ENCODE results near the gene CELSR1. TPM values are rescaled to one million over a fixed set of nuclear protein-coding genes. Genes with fewer than 3 reads are reported as not detected.

Gene CELSR1
- total RNA-seq, 3 donors from 2014 or later, result 1.9 to 4.2 (median 2.5) TPM

- no peak for TF ChIP-seq CTCF (IDR thresholded peaks at IDR 0.05)
- H3K4me3 ChIP-seq, result no peak overlapping the region
- DNase-seq, result no peak
- H3K9me3 ChIP-seq, result no peaks in the 10 kb centered on the region
- ATAC-seq, result no peak
- intact Hi-C loops (cut with DNase I, micrococcal nuclease), result no loop called here
- peaks cover 3% of the 10 kb centered on the region for H3K4me1 ChIP-seq (ENCODE audit: low read depth)
- H3K36me3 ChIP-seq (ENCODE audit: low read depth), result no peaks in the 10 kb centered on the region
Observed at GRCh38 chr22:46418827-46419226, 118.6 kb downstream of the CELSR1 start.

- DNase-seq (no peak), ATAC-seq (no peak)
- intact Hi-C loops (cut with DNase I, micrococcal nuclease), result no loop called here
- Histone ChIP-seq H3K4me1 (ENCODE audit: low read depth) (peaks cover 4% of the 10 kb centered on the region), H3K4me3 (no peak overlapping the region), H3K36me3 (ENCODE audit: low read depth) (no peaks in the 10 kb centered on the region), H3K9me3 (no peaks in the 10 kb centered on the region)
- TF ChIP-seq CTCF (IDR thresholded peaks at IDR 0.05), result no peak
Observed at GRCh38 chr22:46417769-46418168, 119.7 kb downstream of the CELSR1 start.

- no peak for TF ChIP-seq CTCF (IDR thresholded peaks at IDR 0.05)
Observed at GRCh38 chr22:46416891-46417580, 120.4 kb downstream of the CELSR1 start.

GRCh38 chr22:46416520-46416871 is 120.9 kb downstream of the CELSR1 start:
- TF ChIP-seq CTCF (IDR thresholded peaks at IDR 0.05), result no peak
- DNase-seq, result no peak
- Histone ChIP-seq H3K4me1 (ENCODE audit: low read depth) (peaks cover 4% of the 10 kb centered on the region), H3K4me3 (no peak overlapping the region), H3K36me3 (ENCODE audit: low read depth) (no peaks in the 10 kb centered on the region), H3K9me3 (no peaks in the 10 kb centered on the region)
- ATAC-seq, result no peak
- intact Hi-C loops (cut with DNase I, micrococcal nuclease), result no loop called here

More at GRCh38 chr22:46416891-46417580, 120.4 kb downstream of the CELSR1 start:
- H3K4me1 ChIP-seq (ENCODE audit: low read depth), result peaks cover 4% of the 10 kb centered on the region
- H3K36me3 ChIP-seq (ENCODE audit: low read depth), result no peaks in the 10 kb centered on the region
- intact Hi-C loops (cut with DNase I, micrococcal nuclease), result no loop called here
- H3K4me3 ChIP-seq, result no peak overlapping the region
- H3K9me3 ChIP-seq, result no peaks in the 10 kb centered on the region
- ATAC-seq (no peak), DNase-seq (no peak)

GRCh38 chr22:46415776-46416519 is 121.5 kb downstream of the CELSR1 start:
- peaks cover 4% of the 10 kb centered on the region for H3K4me1 ChIP-seq (ENCODE audit: low read depth)
- H3K36me3 ChIP-seq (ENCODE audit: low read depth), result no peaks in the 10 kb centered on the region
- H3K9me3 ChIP-seq, result no peaks in the 10 kb centered on the region
- DNase-seq (no peak), ATAC-seq (no peak)
- H3K4me3 ChIP-seq, result no peak overlapping the region
- intact Hi-C loops (cut with DNase I, micrococcal nuclease), result no loop called here
- TF ChIP-seq CTCF (IDR thresholded peaks at IDR 0.05), result no peak
